Bronchial epithelial cell (primary cell): ENCODE results near the gene DNAJA3. TPM values are rescaled to one million over a fixed set of nuclear protein-coding genes. Genes with fewer than 3 reads are reported as not detected.

Experiments
- DNase-seq: peaks from one replicate; pipeline ENCODE4 v3.0.0-alpha.2; 2010; ENCODE audit warnings: low read depth
- FAIRE-seq: peaks from 2 replicates; lab custom pipeline; 2011; peaks lifted over from hg19 to GRCh38; lab: Jason Lieb, UNC
- H3K27me3 ChIP-seq: 2 replicates; pipeline ENCODE4 v1.5.1; 2011; ENCODE audit warnings: low read length; ENCODE audit not compliant: control insufficient read depth, insufficient read depth
- H3K36me3 ChIP-seq: 2 replicates; pipeline ENCODE4 v1.5.1; 2011; ENCODE audit warnings: low read length; ENCODE audit not compliant: control insufficient read depth, insufficient read depth
- H3K4me3 ChIP-seq: 2 replicates; pipeline ENCODE4 v1.5.1; 2011; ENCODE audit warnings: mild to moderate bottlenecking, low read depth, low read length, control low read depth
- total RNA-seq: library from RNA; depleted of rRNA; stranded (reverse); fragments of >200 nt; gene quantifications from 2 replicates; pipeline ENCODE4 v1.2.1, GENCODE V29; 2014
- TF ChIP-seq, protein P1 (sequence below): IDR thresholded peaks from 2 replicates; pipeline ENCODE4 v1.5.1; 2011; ENCODE audit warnings: mild to moderate bottlenecking, moderate library complexity, low read length, control low read depth, inconsistent platforms; ENCODE audit not compliant: insufficient read depth, severe bottlenecking

DNAJA3 gene
- total RNA-seq, 1 donor from 2014 or later = 74.8 TPM

DNA sequence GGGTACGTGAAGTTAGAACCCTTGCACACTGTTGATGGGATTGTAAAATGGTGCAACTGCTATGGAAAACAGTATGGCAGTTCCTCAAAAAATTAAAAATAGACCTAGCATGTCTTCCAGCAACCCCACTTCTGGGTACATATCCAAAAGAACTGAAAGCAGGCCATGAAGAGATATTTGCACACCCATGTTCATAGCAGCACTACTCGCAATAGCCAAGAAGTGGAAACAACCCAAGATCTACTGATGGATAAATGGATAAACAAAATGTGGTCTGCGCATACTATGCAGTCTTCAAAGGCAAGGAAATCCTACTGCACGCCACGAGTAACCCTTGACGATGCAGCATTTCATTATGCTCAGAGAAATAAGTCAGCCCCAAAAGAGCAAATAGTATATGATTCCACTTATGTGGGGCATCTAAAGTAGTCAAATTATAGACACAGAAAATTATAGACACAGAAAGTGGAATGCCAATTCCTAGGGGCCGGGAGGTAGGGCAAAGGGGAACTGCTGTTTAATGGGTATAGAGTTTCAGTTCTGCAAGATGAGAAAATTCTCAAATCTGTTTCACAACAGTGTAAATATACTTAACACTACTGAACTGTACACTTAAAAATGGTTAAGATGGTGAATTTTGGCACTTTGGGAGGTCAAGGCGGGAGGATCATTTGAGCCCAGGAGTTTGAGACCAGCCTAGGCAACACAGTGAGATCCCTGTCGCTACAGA, 26.5 kb upstream of the DNAJA3 start:
- H3K36me3 ChIP-seq = peaks cover 9% of the 10 kb centered on the region
- no peaks in the 10 kb centered on the region for H3K27me3 ChIP-seq
- H3K4me3 ChIP-seq = no peak overlapping the region
- TF ChIP-seq, protein P1, sequence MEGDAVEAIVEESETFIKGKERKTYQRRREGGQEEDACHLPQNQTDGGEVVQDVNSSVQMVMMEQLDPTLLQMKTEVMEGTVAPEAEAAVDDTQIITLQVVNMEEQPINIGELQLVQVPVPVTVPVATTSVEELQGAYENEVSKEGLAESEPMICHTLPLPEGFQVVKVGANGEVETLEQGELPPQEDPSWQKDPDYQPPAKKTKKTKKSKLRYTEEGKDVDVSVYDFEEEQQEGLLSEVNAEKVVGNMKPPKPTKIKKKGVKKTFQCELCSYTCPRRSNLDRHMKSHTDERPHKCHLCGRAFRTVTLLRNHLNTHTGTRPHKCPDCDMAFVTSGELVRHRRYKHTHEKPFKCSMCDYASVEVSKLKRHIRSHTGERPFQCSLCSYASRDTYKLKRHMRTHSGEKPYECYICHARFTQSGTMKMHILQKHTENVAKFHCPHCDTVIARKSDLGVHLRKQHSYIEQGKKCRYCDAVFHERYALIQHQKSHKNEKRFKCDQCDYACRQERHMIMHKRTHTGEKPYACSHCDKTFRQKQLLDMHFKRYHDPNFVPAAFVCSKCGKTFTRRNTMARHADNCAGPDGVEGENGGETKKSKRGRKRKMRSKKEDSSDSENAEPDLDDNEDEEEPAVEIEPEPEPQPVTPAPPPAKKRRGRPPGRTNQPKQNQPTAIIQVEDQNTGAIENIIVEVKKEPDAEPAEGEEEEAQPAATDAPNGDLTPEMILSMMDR = no peak
- DNase-seq (no peak), FAIRE-seq (no peak)

DNA sequence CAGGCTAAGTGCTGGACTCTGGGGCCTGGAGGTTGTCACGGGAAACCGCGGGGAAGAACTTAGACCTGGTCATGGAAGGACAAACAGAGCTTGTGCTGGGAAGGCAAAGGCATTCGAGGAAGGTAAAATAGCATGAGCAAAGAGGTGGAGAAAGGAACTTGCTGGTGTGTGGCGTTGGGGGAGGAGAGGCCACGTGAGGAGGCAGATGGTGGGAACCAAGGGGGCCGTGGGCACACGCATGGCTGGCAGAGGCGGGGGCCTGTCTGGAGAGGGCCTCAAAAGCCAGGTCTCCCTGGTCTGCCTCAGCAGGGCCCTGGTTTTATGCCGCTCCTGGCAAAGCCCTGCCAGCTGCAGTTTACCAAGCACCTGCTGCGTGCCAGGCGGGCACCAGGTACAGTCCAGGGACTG, 24.6 kb upstream of the DNAJA3 start:
- peaks cover 10% of the 10 kb centered on the region for H3K36me3 ChIP-seq
- no peaks in the 10 kb centered on the region for H3K27me3 ChIP-seq
- no peak for FAIRE-seq
- no peak overlapping the region for H3K4me3 ChIP-seq
- DNase-seq = no peak
- TF ChIP-seq, protein P1 = no peak

DNA sequence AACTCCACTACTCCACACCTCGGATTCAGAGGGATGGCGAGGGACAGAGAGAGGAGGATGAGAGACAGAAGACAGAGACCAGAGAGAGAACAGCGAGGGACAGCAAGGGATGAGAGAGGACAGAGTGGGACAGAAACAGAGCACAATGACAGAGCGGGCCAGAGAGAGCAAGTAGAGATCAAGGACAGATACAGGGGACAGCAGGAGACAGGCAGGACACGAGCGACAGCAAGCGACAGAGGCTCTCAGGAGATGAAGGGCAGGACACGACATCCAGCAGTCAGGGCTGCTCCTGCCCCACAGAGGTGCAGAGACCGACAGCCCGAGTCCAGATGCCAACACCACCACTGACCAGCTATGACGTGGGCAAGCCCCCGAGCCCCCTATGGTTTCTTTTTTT, 24.2 kb upstream of the DNAJA3 start:
- DNase-seq (no peak), FAIRE-seq (no peak)
- no peak overlapping the region for H3K4me3 ChIP-seq
- peaks cover 10% of the 10 kb centered on the region for H3K36me3 ChIP-seq
- TF ChIP-seq, protein P1 = no peak
- H3K27me3 ChIP-seq = no peaks in the 10 kb centered on the region

DNA sequence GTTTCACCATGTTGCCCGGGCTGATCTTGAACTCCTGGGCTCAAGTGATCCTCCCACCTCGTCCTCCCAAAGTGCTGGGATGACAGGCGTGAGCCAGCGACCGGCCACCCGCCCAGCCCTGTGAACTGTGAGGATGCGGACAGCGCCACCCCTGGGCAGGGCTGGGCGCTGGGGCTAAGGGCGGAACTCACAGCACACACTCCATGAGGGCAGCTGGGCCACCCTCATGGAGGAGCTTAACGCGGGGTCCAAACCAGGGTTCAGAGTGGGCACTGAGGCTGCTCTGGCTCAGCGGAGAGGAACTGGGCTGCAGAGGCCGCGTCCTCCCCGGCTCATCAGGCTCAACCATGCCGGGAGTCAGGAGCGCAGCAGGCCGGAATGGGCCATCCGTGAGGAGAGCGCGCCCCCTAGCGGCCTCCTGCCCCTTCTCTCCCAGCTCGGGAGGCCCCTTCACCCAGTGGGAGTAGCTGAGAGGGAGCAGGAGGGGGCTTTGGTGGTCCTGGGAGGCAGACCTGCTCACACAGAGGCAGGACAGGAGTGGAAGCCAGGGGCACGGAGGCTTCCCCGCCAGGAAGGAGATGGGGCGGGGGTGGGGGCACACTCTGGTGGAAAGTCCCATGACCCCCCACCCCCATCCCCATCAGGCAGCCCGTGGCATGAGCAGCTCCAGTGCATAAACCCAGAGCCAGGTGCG, 23.1 kb upstream of the DNAJA3 start:
- H3K27me3 ChIP-seq = no peaks in the 10 kb centered on the region
- FAIRE-seq (no peak), DNase-seq (peak; percentile 29)
- H3K36me3 ChIP-seq = peaks cover 12% of the 10 kb centered on the region
- H3K4me3 ChIP-seq = peak overlapping the region; percentile 1
- TF ChIP-seq, protein P1 = peak; percentile 92

DNA sequence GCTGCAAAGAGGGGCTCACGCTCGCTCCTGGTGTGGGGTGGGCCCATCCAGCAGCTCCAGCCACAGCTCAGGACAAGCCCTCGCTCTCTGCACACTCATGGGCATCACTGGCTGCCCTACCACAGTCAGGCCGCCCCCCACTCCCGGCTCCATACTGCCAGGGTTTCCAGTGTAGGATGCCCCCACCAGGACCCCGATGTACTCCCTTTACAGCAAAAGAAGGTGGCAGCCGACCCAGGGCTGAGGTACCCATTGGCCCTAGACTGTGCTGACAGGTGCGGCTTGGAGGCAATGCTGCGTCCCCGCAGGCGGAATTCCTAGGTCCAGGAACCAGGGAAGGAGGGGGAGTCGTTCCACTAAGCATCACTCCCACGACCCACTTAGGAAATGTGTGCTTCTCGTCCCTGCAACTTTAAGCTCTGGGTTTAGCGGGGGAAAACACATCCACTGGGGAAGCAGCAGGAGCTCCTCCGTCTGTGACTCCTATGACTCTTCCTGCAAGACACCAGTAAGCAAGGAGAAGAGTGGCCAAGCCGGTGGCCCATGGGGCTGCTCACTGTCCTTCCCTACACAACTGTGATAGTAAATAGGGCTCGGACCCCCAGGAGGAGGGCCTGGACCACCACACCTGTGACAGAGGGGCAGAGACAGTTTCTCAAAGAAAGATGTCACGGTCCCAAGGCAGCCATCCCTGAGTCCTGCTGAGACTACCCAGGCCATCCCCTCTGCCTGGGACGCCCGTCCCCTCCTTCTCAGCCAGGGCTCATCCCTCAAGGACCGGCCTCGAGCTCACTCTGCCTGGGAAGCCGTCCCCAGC, 22.3 kb upstream of the DNAJA3 start:
- no peak for DNase-seq
- Histone ChIP-seq H3K27me3 (no peaks in the 10 kb centered on the region), H3K4me3 (no peak overlapping the region), H3K36me3 (peaks cover 17% of the 10 kb centered on the region)
- FAIRE-seq = no peak
- TF ChIP-seq, protein P1 = no peak
